Smooth muscle cell (in vitro differentiated cells): ENCODE measurements around the gene NFKBIB. TPM values are rescaled to one million over a fixed set of nuclear protein-coding genes. Genes with fewer than 3 reads are reported as not detected.
A peak's percentile ranks its signal among the peaks of the same experiment; 100 is the strongest.

Experiments used
- DNase-seq: peaks from one replicate; lab custom pipeline; 2025; ENCODE audit not compliant: unreplicated experiment; lab: John Stamatoyannopoulos, UW
- H2AFZ ChIP-seq: fragments of 200-600 bp; sonication (generic); 2 replicates; pipeline ENCODE4 v1.6.0; 2016; ENCODE audit warnings: antibody characterized with exemption, low read depth, mild to moderate bottlenecking
- H3F3A ChIP-seq: fragments of 200-600 bp; sonication (generic); 2 replicates; pipeline ENCODE4 v1.6.0; 2017; ENCODE audit warnings: antibody characterized with exemption, low read depth
- H3K27ac ChIP-seq: fragments of 200-600 bp; sonication (generic); 2 replicates; pipeline ENCODE4 v1.5.1; 2016; ENCODE audit warnings: low read depth, mild to moderate bottlenecking
- H3K27me3 ChIP-seq: fragments of 200-600 bp; sonication (generic); 2 replicates; pipeline ENCODE4 v1.6.1; 2016; ENCODE audit warnings: low read depth, mild to moderate bottlenecking
- H3K36me3 ChIP-seq: fragments of 200-600 bp; sonication (generic); 2 replicates; pipeline ENCODE4 v1.5.1; 2016; ENCODE audit warnings: low read depth
- H3K4me1 ChIP-seq: fragments of 200-600 bp; sonication (generic); 2 replicates; pipeline ENCODE4 v1.5.1; 2016; ENCODE audit warnings: low read depth
- H3K4me2 ChIP-seq: fragments of 200-600 bp; sonication (generic); 2 replicates; pipeline ENCODE4 v1.6.0; 2016; ENCODE audit warnings: mild to moderate bottlenecking
- H3K4me3 ChIP-seq: fragments of 200-600 bp; sonication (generic); 2 replicates; pipeline ENCODE4 v1.5.1; 2016; ENCODE audit warnings: mild to moderate bottlenecking
- H3K79me2 ChIP-seq: fragments of 200-600 bp; sonication (generic); 2 replicates; pipeline ENCODE4 v1.6.0; 2016; ENCODE audit warnings: low read depth, mild to moderate bottlenecking
- H3K9ac ChIP-seq: fragments of 200-600 bp; sonication (generic); 2 replicates; pipeline ENCODE4 v1.6.0; 2016; ENCODE audit warnings: low read depth
- H3K9me3 ChIP-seq: fragments of 200-600 bp; sonication (generic); replicated peaks from 2 replicates; pipeline ENCODE4 v1.5.1; 2016; ENCODE audit warnings: low read depth
- H4K20me1 ChIP-seq: fragments of 200-600 bp; sonication (generic); 2 replicates; pipeline ENCODE4 v1.6.0; 2016; ENCODE audit warnings: low read depth
- CTCF ChIP-seq: fragments of 200-600 bp; sonication (generic); IDR thresholded peaks from 2 replicates; pipeline ENCODE4 v1.5.1; 2017; ENCODE audit warnings: borderline replicate concordance, mild to moderate bottlenecking, antibody characterized with exemption; ENCODE audit not compliant: insufficient read depth, poor library complexity, severe bottlenecking
- WGBS: methylation state at CpG from one replicate; pipeline ENCODE4 v1.1.7; 2016; ENCODE audit warnings: low lambda C conversion rate; 5-methylcytosine and 5-hydroxymethylcytosine counted together
- polyA plus RNA-seq: library from polyadenylated mRNA; unstranded; fragments of >200 nt; fragmentation: Nextera tagmentation; extraction: Ambion mirVana; gene quantifications from 2 replicates; pipeline ENCODE4 v1.2.1, GENCODE V29; 2016
- total RNA-seq: library from RNA; depleted of rRNA; stranded (reverse); fragments of >200 nt; gene quantifications from 2 replicates; pipeline ENCODE4 v1.2.3, GENCODE V29; 2014

Gene NFKBIB
- total RNA-seq (10.6 and 10.9 TPM in 2 replicates), polyA plus RNA-seq (19.2 and 25.3 TPM in 2 replicates)

- peak within 1 kb of the TSS; percentile 95 for H3K9ac ChIP-seq
- H3K27me3 ChIP-seq: no peaks in the 10 kb centered on the region
- H3K9me3 ChIP-seq: no peaks in the 10 kb centered on the region
- TF ChIP-seq CTCF: no peak
- peak within 1 kb of the TSS; percentile 70 for H3K4me3 ChIP-seq
- peak within 1 kb of the TSS; percentile 81 for H2AFZ ChIP-seq
- no peaks in the 10 kb centered on the region for H3F3A ChIP-seq
- peak within 1 kb of the TSS; percentile 95 for H3K27ac ChIP-seq
- peak within 1 kb of the TSS; percentile 97 for H3K4me2 ChIP-seq
- peak; percentile 91 for DNase-seq
- no peaks in the 10 kb centered on the region for H4K20me1 ChIP-seq
- peaks cover 28% of the 10 kb centered on the region for H3K79me2 ChIP-seq
- peaks cover 16% of the 10 kb centered on the region for H3K4me1 ChIP-seq
- no peaks in the 10 kb centered on the region for H3K36me3 ChIP-seq
- under 1% methylated on average over 54 of the region's 64 CpGs for whole genome bisulfite sequencing
These were observed at the start of gene NFKBIB, which contains the start of gene SIRT2 for GRCh38 chr19:38899447-38900201. TSS of gene NFKBIB (plus strand) at chr19:38899969. CDS start at chr19:38900033, 64 bp downstream. TSS of gene SIRT2 (minus strand) at chr19:38899618. CDS start at chr19:38899521, 97 bp downstream.

GRCh38 chr19:38850436-38850975, 49.3 kb upstream of the NFKBIB start:
- WGBS: 1% methylated on average over 26 of the region's 26 CpGs
- peaks cover 12% of the 10 kb centered on the region for H3F3A ChIP-seq
- no peak for TF ChIP-seq CTCF
- peak; percentile 99 for DNase-seq
- H4K20me1 ChIP-seq: peaks cover 37% of the 10 kb centered on the region
- H3K4me1 ChIP-seq: peaks cover 16% of the 10 kb centered on the region
- H3K9ac ChIP-seq: peak overlapping the region; percentile 72
- H3K27me3 ChIP-seq: no peaks in the 10 kb centered on the region
- H3K9me3 ChIP-seq: no peaks in the 10 kb centered on the region
- peak overlapping the region; percentile 85 for H3K4me2 ChIP-seq
- peak overlapping the region; percentile 93 for H3K27ac ChIP-seq
- H2AFZ ChIP-seq: no peak overlapping the region
- peak overlapping the region; percentile 52 for H3K4me3 ChIP-seq
- H3K79me2 ChIP-seq: peaks cover 35% of the 10 kb centered on the region
- peaks cover 11% of the 10 kb centered on the region for H3K36me3 ChIP-seq

- no peak for DNase-seq
- H3F3A ChIP-seq: peaks cover 10% of the 10 kb centered on the region
- no peak for TF ChIP-seq CTCF
These were observed 48.7 kb upstream of the NFKBIB start for GRCh38 chr19:38850976-38851621.

More at GRCh38 chr19:38850976-38851621, 48.7 kb upstream of the NFKBIB start:
- Histone ChIP-seq H3K9me3 (no peaks in the 10 kb centered on the region), H3K4me3 (peak overlapping the region; percentile 52), H2AFZ (no peak overlapping the region), H3K79me2 (peaks cover 29% of the 10 kb centered on the region), H3K36me3 (peaks cover 8% of the 10 kb centered on the region), H3K27me3 (no peaks in the 10 kb centered on the region), H4K20me1 (peaks cover 31% of the 10 kb centered on the region), H3K4me1 (peaks cover 16% of the 10 kb centered on the region), H3K4me2 (peak overlapping the region; percentile 85), H3K27ac (peak overlapping the region; percentile 93), H3K9ac (peak overlapping the region; percentile 72)
- WGBS: 34% methylated on average over 40 of the region's 40 CpGs
